Hepatocyte (in vitro differentiated cells): ENCODE data around the gene UQCR10. TPM values are rescaled to one million over a fixed set of nuclear protein-coding genes. Genes with fewer than 3 reads are reported as not detected.

Source experiments
- DNase-seq: peaks from one replicate; pipeline ENCODE4 v3.0.0-alpha.2; 2016; ENCODE audit warnings: low spot score
- H2AFZ ChIP-seq: fragments of 200-600 bp; sonication (generic); 2 replicates; pipeline ENCODE4 v1.6.0; 2016; ENCODE audit warnings: antibody characterized with exemption, mild to moderate bottlenecking
- H3K27ac ChIP-seq: fragments of 200-600 bp; sonication (generic); 2 replicates; pipeline ENCODE4 v1.5.1; 2016; ENCODE audit warnings: mild to moderate bottlenecking
- H3K27me3 ChIP-seq: fragments of 200-600 bp; sonication (generic); 2 replicates; pipeline ENCODE4 v1.6.1; 2016
- H3K36me3 ChIP-seq: fragments of 200-600 bp; sonication (generic); replicated peaks from 2 replicates; pipeline ENCODE4 v1.5.1; 2016; ENCODE audit warnings: low read depth; ENCODE audit not compliant: insufficient read depth
- H3K4me1 ChIP-seq: fragments of 200-600 bp; sonication (generic); 2 replicates; pipeline ENCODE4 v1.5.1; 2016; ENCODE audit warnings: mild to moderate bottlenecking, moderate library complexity; ENCODE audit not compliant: insufficient read depth
- H3K4me2 ChIP-seq: fragments of 200-600 bp; sonication (generic); 2 replicates; pipeline ENCODE4 v1.6.0; 2016
- H3K4me3 ChIP-seq: fragments of 200-600 bp; sonication (generic); 2 replicates; pipeline ENCODE4 v1.5.1; 2016; ENCODE audit warnings: mild to moderate bottlenecking
- H3K79me2 ChIP-seq: fragments of 200-600 bp; sonication (generic); 2 replicates; pipeline ENCODE4 v1.6.0; 2017; ENCODE audit warnings: mild to moderate bottlenecking
- H3K9me2 ChIP-seq: fragments of 200-600 bp; sonication (generic); replicated peaks from 2 replicates; pipeline ENCODE4 v1.6.0; 2017; ENCODE audit warnings: mild to moderate bottlenecking; ENCODE audit not compliant: insufficient read depth
- H3K9me3 ChIP-seq: fragments of 200-600 bp; sonication (generic); 2 replicates; pipeline ENCODE4 v1.5.1; 2016; ENCODE audit warnings: low read depth, mild to moderate bottlenecking
- H4K20me1 ChIP-seq: fragments of 200-600 bp; sonication (generic); 2 replicates; pipeline ENCODE4 v1.6.0; 2016; ENCODE audit warnings: mild to moderate bottlenecking; ENCODE audit not compliant: insufficient read depth, poor library complexity, severe bottlenecking
- EZH2 ChIP-seq: fragments of 200-600 bp; sonication (generic); IDR thresholded peaks from 2 replicates; pipeline ENCODE4 v1.6.1; 2016; ENCODE audit warnings: antibody characterized with exemption, mild to moderate bottlenecking, borderline replicate concordance
- EZH2phosphoT487 ChIP-seq: fragments of 200-600 bp; sonication (generic); IDR thresholded peaks from one replicate; pipeline ENCODE4 v1.6.1; 2018; ENCODE audit warnings: antibody characterized with exemption, mild to moderate bottlenecking, low read depth, moderate library complexity; ENCODE audit not compliant: unreplicated experiment, severe bottlenecking
- WGBS: methylation state at CpG from one replicate; pipeline ENCODE4 v1.1.6; 2016; ENCODE audit warnings: low lambda C conversion rate; ENCODE audit errors: missing lambda C conversion rate; 5-methylcytosine and 5-hydroxymethylcytosine counted together
- polyA plus RNA-seq: library from polyadenylated mRNA; unstranded; fragments of >200 nt; fragmentation: Nextera tagmentation; extraction: Ambion mirVana; gene quantifications from 2 replicates; pipeline ENCODE4 v1.2.1, GENCODE V29; 2016
- total RNA-seq: library from RNA; depleted of rRNA; stranded (reverse); fragments of >200 nt; gene quantifications from 2 replicates; pipeline ENCODE4 v1.2.3, GENCODE V29; 2014
- TF ChIP-seq, protein P1 (sequence below): fragments of 200-600 bp; sonication (generic); IDR thresholded peaks from 2 replicates; pipeline ENCODE4 v1.5.1; 2016; ENCODE audit warnings: antibody characterized with exemption, mild to moderate bottlenecking; ENCODE audit not compliant: poor library complexity

UQCR10 gene
- total and polyA plus RNA-seq, 2 experiments from 2014 or later: 122 to 414 TPM

DNA sequence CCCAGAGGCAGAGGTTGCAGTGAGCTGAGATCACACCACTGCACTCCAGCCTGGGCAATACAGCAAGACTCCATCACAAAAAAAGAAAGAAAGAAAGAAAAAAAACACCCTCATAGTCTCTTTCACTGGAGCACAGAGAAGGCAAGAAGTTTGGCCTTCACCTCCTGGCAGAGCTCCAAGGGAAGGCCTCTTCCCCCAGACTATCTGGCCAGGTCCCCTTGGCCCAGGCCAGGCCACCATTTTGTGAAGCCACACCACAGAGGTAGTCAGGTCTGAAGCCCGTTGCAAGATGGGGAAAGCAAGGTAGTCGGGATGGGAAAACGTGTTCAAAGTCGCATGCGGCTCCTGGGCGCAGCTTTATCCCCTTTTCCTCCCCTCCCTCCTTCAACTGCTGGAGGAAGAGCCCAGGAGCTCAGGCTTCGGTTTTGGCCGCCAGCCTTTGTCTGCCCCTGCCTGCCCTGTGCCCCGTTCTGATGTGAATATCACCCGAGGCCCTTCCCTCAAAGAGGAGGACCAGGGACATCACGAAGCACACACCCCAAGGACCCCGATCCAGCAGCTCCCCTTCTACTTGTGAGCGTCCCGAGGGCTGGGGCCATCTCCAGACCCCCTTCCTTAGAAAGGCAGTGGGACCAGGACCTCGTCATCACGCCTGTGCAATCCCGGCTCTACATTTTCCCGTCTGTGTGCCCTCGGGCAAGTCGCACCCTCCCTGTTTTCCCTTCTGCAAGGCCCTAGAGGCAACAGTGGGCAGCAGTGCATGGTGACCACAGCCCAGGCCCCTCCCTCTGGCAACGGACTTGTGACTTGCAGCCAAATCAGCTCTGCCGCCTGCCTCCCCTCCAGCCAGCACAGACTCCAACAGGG is 29.7 kb upstream of the UQCR10 start:
- Histone ChIP-seq H3K79me2 (no peaks in the 10 kb centered on the region), H3K9me2 (no peaks in the 10 kb centered on the region), H3K9me3 (no peaks in the 10 kb centered on the region), H3K36me3 (no peaks in the 10 kb centered on the region), H3K4me2 (no peak overlapping the region), H4K20me1 (no peaks in the 10 kb centered on the region), H3K27ac (no peak overlapping the region), H3K4me1 (no peaks in the 10 kb centered on the region), H2AFZ (no peak overlapping the region), H3K4me3 (no peak overlapping the region), H3K27me3 (no peaks in the 10 kb centered on the region)
- DNase-seq: no peak
- no peak for TF ChIP-seq EZH2
- TF ChIP-seq, protein P1, sequence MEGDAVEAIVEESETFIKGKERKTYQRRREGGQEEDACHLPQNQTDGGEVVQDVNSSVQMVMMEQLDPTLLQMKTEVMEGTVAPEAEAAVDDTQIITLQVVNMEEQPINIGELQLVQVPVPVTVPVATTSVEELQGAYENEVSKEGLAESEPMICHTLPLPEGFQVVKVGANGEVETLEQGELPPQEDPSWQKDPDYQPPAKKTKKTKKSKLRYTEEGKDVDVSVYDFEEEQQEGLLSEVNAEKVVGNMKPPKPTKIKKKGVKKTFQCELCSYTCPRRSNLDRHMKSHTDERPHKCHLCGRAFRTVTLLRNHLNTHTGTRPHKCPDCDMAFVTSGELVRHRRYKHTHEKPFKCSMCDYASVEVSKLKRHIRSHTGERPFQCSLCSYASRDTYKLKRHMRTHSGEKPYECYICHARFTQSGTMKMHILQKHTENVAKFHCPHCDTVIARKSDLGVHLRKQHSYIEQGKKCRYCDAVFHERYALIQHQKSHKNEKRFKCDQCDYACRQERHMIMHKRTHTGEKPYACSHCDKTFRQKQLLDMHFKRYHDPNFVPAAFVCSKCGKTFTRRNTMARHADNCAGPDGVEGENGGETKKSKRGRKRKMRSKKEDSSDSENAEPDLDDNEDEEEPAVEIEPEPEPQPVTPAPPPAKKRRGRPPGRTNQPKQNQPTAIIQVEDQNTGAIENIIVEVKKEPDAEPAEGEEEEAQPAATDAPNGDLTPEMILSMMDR: no peak
- TF ChIP-seq EZH2phosphoT487: no peak
- WGBS: 89% methylated on average over 22 of the region's 22 CpGs

DNA sequence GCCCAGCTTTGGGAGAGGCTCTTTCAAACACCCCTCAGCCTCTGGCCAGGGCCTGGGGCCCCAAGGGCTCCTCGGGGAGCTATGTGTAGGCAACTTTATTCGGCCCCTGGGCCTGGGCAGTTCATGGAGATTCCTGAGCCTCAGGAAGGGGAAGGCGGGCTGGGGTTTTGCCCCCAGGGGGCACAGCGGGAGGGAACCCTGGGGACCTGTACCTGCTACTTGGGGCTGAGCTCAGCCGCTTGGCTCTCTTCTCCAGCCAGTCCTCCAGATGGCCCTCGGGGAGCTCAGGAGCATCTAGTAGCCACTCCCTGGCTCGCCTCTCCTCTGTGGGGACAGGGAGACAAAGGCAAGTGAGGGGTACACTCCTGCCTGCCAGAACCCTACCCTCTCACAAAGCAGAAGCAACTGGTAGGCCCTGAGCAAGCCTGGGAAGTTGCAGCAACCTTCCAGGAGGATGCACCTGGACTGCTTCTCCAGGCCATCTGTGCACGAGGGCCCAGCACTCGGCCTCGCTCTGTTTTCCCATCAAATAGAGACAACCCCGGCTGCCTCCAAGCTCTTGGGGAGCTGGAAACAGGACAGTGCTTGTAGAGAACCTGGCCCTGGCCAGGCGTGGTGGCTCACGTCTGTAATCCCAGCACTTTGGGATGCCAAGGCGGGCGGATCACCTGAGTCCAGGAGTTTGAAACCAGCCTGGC is 28.9 kb upstream of the UQCR10 start:
- H3K9me2 ChIP-seq: no peaks in the 10 kb centered on the region
- no peaks in the 10 kb centered on the region for H3K36me3 ChIP-seq
- no peaks in the 10 kb centered on the region for H3K9me3 ChIP-seq
- WGBS: 88% methylated on average over 15 of the region's 15 CpGs
- no peak overlapping the region for H3K4me2 ChIP-seq
- H3K27ac ChIP-seq: no peak overlapping the region
- DNase-seq: no peak
- TF ChIP-seq, protein P1: no peak
- TF ChIP-seq EZH2phosphoT487 (no peak), EZH2 (no peak)
- no peak overlapping the region for H3K4me3 ChIP-seq
- H3K27me3 ChIP-seq: no peaks in the 10 kb centered on the region
- H4K20me1 ChIP-seq: no peaks in the 10 kb centered on the region
- H3K4me1 ChIP-seq: no peaks in the 10 kb centered on the region
- H3K79me2 ChIP-seq: no peaks in the 10 kb centered on the region
- no peak overlapping the region for H2AFZ ChIP-seq

DNA sequence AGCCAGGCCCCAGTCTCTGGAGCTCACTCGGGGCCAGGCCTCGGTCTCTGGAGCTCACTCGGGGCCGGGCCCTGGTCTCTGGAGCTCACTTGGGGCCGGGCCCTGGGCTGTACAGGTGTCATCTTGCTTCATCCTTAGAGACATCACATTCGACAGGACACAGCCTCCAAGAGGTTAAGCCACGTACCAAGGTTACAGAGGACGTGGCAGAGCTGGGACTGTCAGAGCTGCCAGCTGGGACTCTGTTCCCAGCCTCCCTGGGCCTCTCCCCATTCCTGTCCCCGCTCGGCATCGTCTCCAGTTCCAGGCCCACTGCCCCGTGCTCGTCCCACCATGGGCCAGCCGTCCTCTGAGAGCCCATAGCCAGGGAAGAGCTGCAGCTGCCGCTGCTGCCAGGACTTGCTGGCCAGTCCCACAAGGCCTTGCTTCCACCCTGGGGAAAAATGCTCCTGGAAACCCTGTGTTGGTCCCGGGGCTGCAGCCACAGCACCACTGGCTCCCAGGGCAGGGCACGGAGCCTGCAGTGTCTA is 27.8 kb upstream of the UQCR10 start:
- no peaks in the 10 kb centered on the region for H3K36me3 ChIP-seq
- 86% methylated on average over 17 of the region's 17 CpGs for WGBS
- no peak overlapping the region for H3K4me3 ChIP-seq
- H3K4me2 ChIP-seq: no peak overlapping the region
- H3K79me2 ChIP-seq: no peaks in the 10 kb centered on the region
- TF ChIP-seq, protein P1: no peak
- no peak for TF ChIP-seq EZH2phosphoT487
- H2AFZ ChIP-seq: no peak overlapping the region
- no peaks in the 10 kb centered on the region for H3K27me3 ChIP-seq
- no peaks in the 10 kb centered on the region for H4K20me1 ChIP-seq
- DNase-seq: no peak
- no peak overlapping the region for H3K27ac ChIP-seq
- no peaks in the 10 kb centered on the region for H3K9me3 ChIP-seq
- no peaks in the 10 kb centered on the region for H3K9me2 ChIP-seq
- no peaks in the 10 kb centered on the region for H3K4me1 ChIP-seq
